Activated effector memory CD4-positive, alpha-beta T cell treated with anti-CD3 and anti-CD28 coated beads, Interleukin-2, amount 50 U/mL, for 16 hours (primary cell): Measurements from ENCODE around the gene ALDOA.
A peak's percentile ranks its signal among the peaks of the same experiment; 100 is the strongest.

Experiments
- DNase-seq: peaks from one replicate; pipeline ENCODE4 v3.0.0-alpha.2; 2020

ALDOA gene

GRCh38 chr16:30070490-30070889, 4.9 kb downstream of the ALDOA start:
- no peak for DNase-seq

GRCh38 chr16:30075503-30076275, 10.1 kb downstream of the ALDOA start, which contains the start of gene PPP4C:
Gene PPP4C, plus strand, starts transcription at chr16:30075994. Its CDS starts 384 bp downstream, at chr16:30076378.
- DNase-seq: peak; percentile 96

GRCh38 chr16:30076276-30076791, 10.8 kb downstream of the ALDOA start:
- no peak for DNase-seq

- DNase-seq: no peak
Observed at GRCh38 chr16:30077656-30078055, 12.1 kb downstream of the ALDOA start.

GRCh38 chr16:30078744-30079143, 13.2 kb downstream of the ALDOA start:
- no peak for DNase-seq

- DNase-seq: no peak
Observed at GRCh38 chr16:30079480-30079879, 13.9 kb downstream of the ALDOA start.

- no peak for DNase-seq
Observed at GRCh38 chr16:30082545-30083090, 17.1 kb downstream of the ALDOA start.

- no peak for DNase-seq
Observed at GRCh38 chr16:30083216-30084055, 17.9 kb downstream of the ALDOA start.

- no peak for DNase-seq
Observed at GRCh38 chr16:30084096-30084815, 18.7 kb downstream of the ALDOA start.

GRCh38 chr16:30084816-30085159, 19.2 kb downstream of the ALDOA start:
- DNase-seq: no peak

GRCh38 chr16:30085247-30085646, 19.7 kb downstream of the ALDOA start:
- DNase-seq: no peak

- no peak for DNase-seq
Observed at GRCh38 chr16:30085820-30086219, 20.3 kb downstream of the ALDOA start.

- no peak for DNase-seq
Observed at GRCh38 chr16:30086291-30087140, 21.0 kb downstream of the ALDOA start.

GRCh38 chr16:30087181-30087898, 21.8 kb downstream of the ALDOA start:
- no peak for DNase-seq

GRCh38 chr16:30088237-30088831, 22.8 kb downstream of the ALDOA start:
- no peak for DNase-seq

- no peak for DNase-seq
Observed at GRCh38 chr16:30088832-30089624, 23.5 kb downstream of the ALDOA start.

- DNase-seq: no peak
Observed at GRCh38 chr16:30090610-30091331, 25.2 kb downstream of the ALDOA start.

GRCh38 chr16:30091474-30092372, 26.2 kb downstream of the ALDOA start, which contains the start of gene TBX6:
Gene TBX6, minus strand, starts transcription at chr16:30091924. Its CDS starts 731 bp downstream, at chr16:30091193.
- DNase-seq: peak; percentile 98
